Erythroblast (primary cell): ENCODE measurements around the gene ZC3H14.

Experiments
- DNase-seq, 2 experiments: peaks; one replicate each; lab custom pipeline; 2025; lab: John Stamatoyannopoulos, UW
- GATA1 ChIP-seq: IDR thresholded peaks from 2 replicates; pipeline ENCODE4 v1.6.1; 2011; ENCODE audit warnings: low read depth, mild to moderate bottlenecking, control low read depth, low read length, moderate library complexity
- POLR2A ChIP-seq: IDR thresholded peaks from 2 replicates; pipeline ENCODE4 v1.6.1; 2011; ENCODE audit warnings: mild to moderate bottlenecking, low read length

Gene ZC3H14

GRCh38 chr14:88632512-88632911, 69.7 kb downstream of the ZC3H14 start:
- TF ChIP-seq GATA1 (no peak), POLR2A (no peak)
- no peak for DNase-seq

GRCh38 chr14:88639221-88639620, 76.4 kb downstream of the ZC3H14 start:
- no peak for DNase-seq
- TF ChIP-seq POLR2A (no peak), GATA1 (no peak)

- DNase-seq, result no peak
These were observed 97.2 kb downstream of the ZC3H14 start for GRCh38 chr14:88660056-88660455.

GRCh38 chr14:88667555-88668273, 104.9 kb downstream of the ZC3H14 start:
- TF ChIP-seq POLR2A (no peak), GATA1 (no peak)
- peak; percentile 66 to 73 for DNase-seq

More at GRCh38 chr14:88660056-88660455, 97.2 kb downstream of the ZC3H14 start:
- no peak for TF ChIP-seq POLR2A
- TF ChIP-seq GATA1, result no peak

GRCh38 chr14:88668448-88669116, 105.7 kb downstream of the ZC3H14 start:
- no peak for TF ChIP-seq POLR2A
- no peak for TF ChIP-seq GATA1
- DNase-seq, result no peak

GRCh38 chr14:88669346-88669745, 106.5 kb downstream of the ZC3H14 start:
- TF ChIP-seq POLR2A (no peak), GATA1 (no peak)
- no peak for DNase-seq
